K562 (cell line): ENCODE measurements around the gene NAA10. TPM values are rescaled to one million over a fixed set of nuclear protein-coding genes. Genes with fewer than 3 reads are reported as not detected.

Source experiments
- BCL6 ChIP-seq: fragments of 250-450 bp; sonication (Bioruptor Pico); IDR thresholded peaks from 2 replicates; pipeline ENCODE4 v1.4.0; 2020
- CHAMP1 ChIP-seq: fragments of 450-650 bp; IDR thresholded peaks from 2 replicates; pipeline ENCODE4 v1.6.1; 2016; ENCODE audit warnings: mild to moderate bottlenecking
- EGR1 ChIP-seq: fragments of 450-650 bp; conservative IDR thresholded peaks from 2 replicates; pipeline ENCODE4 v1.6.1; 2017; ENCODE audit warnings: mild to moderate bottlenecking
- GATA2 ChIP-seq: sonication (generic); formaldehyde crosslinking; IDR thresholded peaks from 2 replicates; pipeline ENCODE4 v1.4.0; 2020; ENCODE audit warnings: mild to moderate bottlenecking, missing genetic modification reagents
- IFI16 ChIP-seq: fragments of 250-450 bp; sonication (Bioruptor Pico); IDR thresholded peaks from 2 replicates; pipeline ENCODE4 v2.1.2; 2022; ENCODE audit warnings: mild to moderate bottlenecking, inconsistent platforms
- LCOR ChIP-seq: sonication (generic); formaldehyde crosslinking; IDR thresholded peaks from 2 replicates; pipeline ENCODE4 v1.8.0; 2022; ENCODE audit warnings: mild to moderate bottlenecking, missing genetic modification reagents
- LEF1 ChIP-seq: fragments of 450-650 bp; IDR thresholded peaks from 2 replicates; pipeline ENCODE4 v1.6.1; 2016; ENCODE audit warnings: mild to moderate bottlenecking
- MCM7 ChIP-seq, 2 experiments: fragments of 450-650 bp; IDR thresholded peaks; 2 replicates each; pipeline ENCODE4 v1.6.1; 2016 to 2018
- NR3C1 ChIP-seq: sonication (generic); formaldehyde crosslinking; IDR thresholded peaks from 2 replicates; pipeline ENCODE4 v1.8.1; 2022; ENCODE audit warnings: missing genetic modification reagents
- POU5F1 ChIP-seq: fragments of 150-350 bp; IDR thresholded peaks from 2 replicates; pipeline ENCODE4 v1.6.1; 2014; ENCODE audit warnings: borderline replicate concordance, low read length, low read depth, mild to moderate bottlenecking; ENCODE audit not compliant: partially characterized antibody
- PTRF ChIP-seq: fragments of 450-650 bp; IDR thresholded peaks from 2 replicates; pipeline ENCODE4 v1.6.1; 2016; ENCODE audit warnings: mild to moderate bottlenecking, missing genetic modification characterization, missing compliant biosample characterization
- RBM15 ChIP-seq: fragments of 200-400 bp; formaldehyde crosslinking; IDR thresholded peaks from 2 replicates; pipeline ENCODE4 v1.6.1; 2018; ENCODE audit warnings: mild to moderate bottlenecking, low read length, moderate library complexity; ENCODE audit not compliant: insufficient read depth
- RNF2 ChIP-seq: sonication (generic); IDR thresholded peaks from 2 replicates; pipeline ENCODE4 v1.6.1; 2016
- STAG1 ChIP-seq: sonication (generic); formaldehyde crosslinking; IDR thresholded peaks from 2 replicates; pipeline ENCODE4 v1.5.0; 2020; ENCODE audit warnings: missing genetic modification reagents, borderline replicate concordance
- TBP ChIP-seq: optimal IDR thresholded peaks from 2 replicates; pipeline ENCODE3; 2011; ENCODE audit warnings: low read depth, low read length, improper control_type of control experiment
- ZC3H4 ChIP-seq: sonication (generic); formaldehyde crosslinking; IDR thresholded peaks from 2 replicates; pipeline ENCODE4 v1.9.0; 2021; ENCODE audit warnings: missing genetic modification reagents, borderline replicate concordance
- ZNF274 ChIP-seq: IDR thresholded peaks from 2 replicates; pipeline ENCODE4 v1.6.1; 2011; ENCODE audit warnings: low read depth, mild to moderate bottlenecking, low read length, moderate library complexity, borderline replicate concordance
- polyA plus RNA-seq, 8 experiments: library from polyadenylated mRNA; depleted of rRNA in 4 of 8; stranded (reverse) in 5 of 8; unstranded in 3 of 8; fragments of >200 nt; fragmentation: Nextera tagmentation in 2 of 8; fragmentation: Illumina TruSeq in 1 of 8; extraction: Ambion mirVana in 2 of 8; extraction: Trizol in 1 of 8; gene quantifications; 2 replicates each; pipeline versions ENCODE4 v1.2.1 to v1.2.3, GENCODE V29; 2011 to 2014; ENCODE audit warnings: inconsistent platforms in 1 of 8, missing spikeins in 1 of 8
- total RNA-seq, 7 experiments: library from RNA; depleted of rRNA in 6 of 7; stranded (reverse); fragments of >200 nt in 6 of 7; fragmentation: Illumina TruSeq in 2 of 7; extraction: Trizol in 2 of 7; gene quantifications; 2 replicates each; pipeline versions ENCODE4 v1.2.1 to v1.2.3, GENCODE V29; 2011 to 2021; ENCODE audit warnings: low replicate concordance in 1 of 7
- TF ChIP-seq, protein P1 (sequence below): sonication (generic); formaldehyde crosslinking; IDR thresholded peaks from 2 replicates; pipeline ENCODE4 v1.8.1; 2023; ENCODE audit warnings: missing genetic modification reagents, mild to moderate bottlenecking, borderline replicate concordance
- TF ChIP-seq, protein P2 (sequence below): fragments of 450-650 bp; formaldehyde crosslinking; IDR thresholded peaks from 2 replicates; pipeline ENCODE4 v1.4.0; 2020; ENCODE audit warnings: mild to moderate bottlenecking, mixed read lengths
- TF ChIP-seq, protein P3 (sequence below): IDR thresholded peaks from 3 replicates; pipeline ENCODE4 v1.6.1; 2011; ENCODE audit warnings: borderline replicate concordance, mild to moderate bottlenecking; ENCODE audit not compliant: insufficient read length, insufficient read depth

Gene NAA10
- total and polyA plus RNA-seq, 9 of the 15 experiments (the other 6 are each of a cell fraction or from before 2014, with no cell fraction given): 11.1 to 250 (median 134) TPM

DNA sequence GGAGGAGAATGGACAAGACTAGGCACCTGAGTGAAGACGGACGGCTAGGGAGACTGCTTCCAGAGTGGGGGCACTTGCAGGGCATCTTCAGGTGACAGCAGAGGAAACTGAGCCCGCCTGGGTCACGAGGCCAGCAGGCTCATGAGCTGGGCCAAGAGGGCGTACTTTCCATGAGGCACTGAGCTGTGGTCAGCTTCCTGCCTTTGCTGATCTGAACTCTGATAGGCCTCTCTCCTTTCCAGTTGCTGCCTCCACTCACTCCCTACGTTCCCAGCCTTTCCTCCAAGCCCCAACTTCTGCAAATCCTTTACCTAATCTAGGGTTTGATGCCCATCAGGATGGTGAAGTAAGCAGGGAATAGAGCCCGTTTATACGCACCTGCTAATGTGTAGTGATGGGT, 47.5 kb downstream of the NAA10 start (continued):
- TF ChIP-seq CHAMP1 (no peak), POU5F1 (no peak), ZNF274 (no peak), LEF1 (no peak), TBP (no peak), RNF2 (no peak), MCM7 (IDR thresholded peaks at IDR 0.05) (no peak), RBM15 (no peak), BCL6 (CRISPR knock-in tag) (no peak), GATA2 (peak; percentile 67), IFI16 (CRISPR knock-in tag) (no peak), STAG1 (no peak), NR3C1 (no peak), ZC3H4 (CRISPR knock-in tag) (no peak), EGR1 (no peak), PTRF (tag) (no peak), LCOR (CRISPR knock-in tag) (no peak)
- TF ChIP-seq, protein P1, sequence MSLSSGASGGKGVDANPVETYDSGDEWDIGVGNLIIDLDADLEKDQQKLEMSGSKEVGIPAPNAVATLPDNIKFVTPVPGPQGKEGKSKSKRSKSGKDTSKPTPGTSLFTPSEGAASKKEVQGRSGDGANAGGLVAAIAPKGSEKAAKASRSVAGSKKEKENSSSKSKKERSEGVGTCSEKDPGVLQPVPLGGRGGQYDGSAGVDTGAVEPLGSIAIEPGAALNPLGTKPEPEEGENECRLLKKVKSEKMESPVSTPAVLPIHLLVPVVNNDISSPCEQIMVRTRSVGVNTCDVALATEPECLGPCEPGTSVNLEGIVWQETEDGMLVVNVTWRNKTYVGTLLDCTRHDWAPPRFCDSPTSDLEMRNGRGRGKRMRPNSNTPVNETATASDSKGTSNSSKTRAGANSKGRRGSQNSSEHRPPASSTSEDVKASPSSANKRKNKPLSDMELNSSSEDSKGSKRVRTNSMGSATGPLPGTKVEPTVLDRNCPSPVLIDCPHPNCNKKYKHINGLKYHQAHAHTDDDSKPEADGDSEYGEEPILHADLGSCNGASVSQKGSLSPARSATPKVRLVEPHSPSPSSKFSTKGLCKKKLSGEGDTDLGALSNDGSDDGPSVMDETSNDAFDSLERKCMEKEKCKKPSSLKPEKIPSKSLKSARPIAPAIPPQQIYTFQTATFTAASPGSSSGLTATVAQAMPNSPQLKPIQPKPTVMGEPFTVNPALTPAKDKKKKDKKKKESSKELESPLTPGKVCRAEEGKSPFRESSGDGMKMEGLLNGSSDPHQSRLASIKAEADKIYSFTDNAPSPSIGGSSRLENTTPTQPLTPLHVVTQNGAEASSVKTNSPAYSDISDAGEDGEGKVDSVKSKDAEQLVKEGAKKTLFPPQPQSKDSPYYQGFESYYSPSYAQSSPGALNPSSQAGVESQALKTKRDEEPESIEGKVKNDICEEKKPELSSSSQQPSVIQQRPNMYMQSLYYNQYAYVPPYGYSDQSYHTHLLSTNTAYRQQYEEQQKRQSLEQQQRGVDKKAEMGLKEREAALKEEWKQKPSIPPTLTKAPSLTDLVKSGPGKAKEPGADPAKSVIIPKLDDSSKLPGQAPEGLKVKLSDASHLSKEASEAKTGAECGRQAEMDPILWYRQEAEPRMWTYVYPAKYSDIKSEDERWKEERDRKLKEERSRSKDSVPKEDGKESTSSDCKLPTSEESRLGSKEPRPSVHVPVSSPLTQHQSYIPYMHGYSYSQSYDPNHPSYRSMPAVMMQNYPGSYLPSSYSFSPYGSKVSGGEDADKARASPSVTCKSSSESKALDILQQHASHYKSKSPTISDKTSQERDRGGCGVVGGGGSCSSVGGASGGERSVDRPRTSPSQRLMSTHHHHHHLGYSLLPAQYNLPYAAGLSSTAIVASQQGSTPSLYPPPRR (CRISPR knock-in tag): no peak
- TF ChIP-seq, protein P2, sequence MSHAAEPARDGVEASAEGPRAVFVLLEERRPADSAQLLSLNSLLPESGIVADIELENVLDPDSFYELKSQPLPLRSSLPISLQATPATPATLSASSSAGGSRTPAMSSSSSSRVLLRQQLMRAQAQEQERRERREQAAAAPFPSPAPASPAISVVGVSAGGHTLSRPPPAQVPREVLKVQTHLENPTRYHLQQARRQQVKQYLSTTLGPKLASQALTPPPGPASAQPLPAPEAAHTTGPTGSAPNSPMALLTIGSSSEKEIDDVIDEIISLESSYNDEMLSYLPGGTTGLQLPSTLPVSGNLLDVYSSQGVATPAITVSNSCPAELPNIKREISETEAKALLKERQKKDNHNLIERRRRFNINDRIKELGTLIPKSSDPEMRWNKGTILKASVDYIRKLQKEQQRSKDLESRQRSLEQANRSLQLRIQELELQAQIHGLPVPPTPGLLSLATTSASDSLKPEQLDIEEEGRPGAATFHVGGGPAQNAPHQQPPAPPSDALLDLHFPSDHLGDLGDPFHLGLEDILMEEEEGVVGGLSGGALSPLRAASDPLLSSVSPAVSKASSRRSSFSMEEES (CRISPR knock-in tag): peak; percentile 27; the same call in 1 of the 2 replicates
- TF ChIP-seq, protein P3, sequence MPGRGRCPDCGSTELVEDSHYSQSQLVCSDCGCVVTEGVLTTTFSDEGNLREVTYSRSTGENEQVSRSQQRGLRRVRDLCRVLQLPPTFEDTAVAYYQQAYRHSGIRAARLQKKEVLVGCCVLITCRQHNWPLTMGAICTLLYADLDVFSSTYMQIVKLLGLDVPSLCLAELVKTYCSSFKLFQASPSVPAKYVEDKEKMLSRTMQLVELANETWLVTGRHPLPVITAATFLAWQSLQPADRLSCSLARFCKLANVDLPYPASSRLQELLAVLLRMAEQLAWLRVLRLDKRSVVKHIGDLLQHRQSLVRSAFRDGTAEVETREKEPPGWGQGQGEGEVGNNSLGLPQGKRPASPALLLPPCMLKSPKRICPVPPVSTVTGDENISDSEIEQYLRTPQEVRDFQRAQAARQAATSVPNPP: no peak
